ENCODE measurements around the gene TCAP.

DNA sequence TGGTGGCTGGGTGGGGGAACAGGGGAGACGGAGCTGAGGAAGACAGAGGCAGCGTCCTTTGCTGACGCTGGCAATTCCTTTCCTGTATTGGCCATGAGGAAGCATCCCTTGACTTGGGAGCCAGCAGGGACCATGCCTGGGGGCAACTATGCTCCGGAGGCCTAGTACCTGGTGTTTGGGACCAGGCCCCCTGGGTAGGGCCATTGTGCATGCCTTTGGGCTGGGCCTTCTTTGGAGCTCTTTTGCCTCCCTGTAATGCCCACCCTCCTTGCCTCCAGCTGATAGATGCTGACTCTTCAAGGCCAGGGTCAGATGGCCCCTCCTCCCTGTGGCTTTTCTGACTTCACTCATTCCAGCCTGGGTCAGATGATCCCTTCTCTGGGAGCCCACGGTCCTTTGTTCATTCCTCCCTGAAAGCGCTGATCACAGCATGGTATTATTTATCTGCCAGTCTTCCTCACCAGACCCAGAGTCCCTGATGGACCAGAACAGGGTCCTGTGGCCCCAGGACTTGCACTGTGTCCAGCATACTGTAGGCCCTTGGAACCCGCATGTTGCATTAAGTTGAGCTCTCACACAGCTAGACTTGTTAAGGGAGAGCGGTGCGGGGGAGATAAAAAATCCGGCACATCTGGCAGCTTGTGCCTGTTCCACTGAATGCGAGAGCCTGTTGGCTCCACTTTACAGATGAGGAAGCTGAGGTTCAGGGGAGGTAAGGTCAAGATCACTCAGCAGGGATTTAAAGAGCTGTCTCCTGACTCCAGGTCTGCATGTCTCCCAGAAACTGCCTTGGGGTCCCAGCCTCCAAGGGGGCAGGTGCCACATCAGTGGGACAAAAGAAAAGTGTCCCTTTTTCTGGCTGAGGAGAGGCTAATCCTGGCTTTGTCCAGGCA, 25.3 kb upstream of the TCAP start:
- no peak for TF ChIP-seq POLR2A (IDR thresholded peaks at IDR 0.05)
- no peak for TF ChIP-seq POLR2AphosphoS5 (IDR thresholded peaks at IDR 0.05)
- TF ChIP-seq, protein P1, sequence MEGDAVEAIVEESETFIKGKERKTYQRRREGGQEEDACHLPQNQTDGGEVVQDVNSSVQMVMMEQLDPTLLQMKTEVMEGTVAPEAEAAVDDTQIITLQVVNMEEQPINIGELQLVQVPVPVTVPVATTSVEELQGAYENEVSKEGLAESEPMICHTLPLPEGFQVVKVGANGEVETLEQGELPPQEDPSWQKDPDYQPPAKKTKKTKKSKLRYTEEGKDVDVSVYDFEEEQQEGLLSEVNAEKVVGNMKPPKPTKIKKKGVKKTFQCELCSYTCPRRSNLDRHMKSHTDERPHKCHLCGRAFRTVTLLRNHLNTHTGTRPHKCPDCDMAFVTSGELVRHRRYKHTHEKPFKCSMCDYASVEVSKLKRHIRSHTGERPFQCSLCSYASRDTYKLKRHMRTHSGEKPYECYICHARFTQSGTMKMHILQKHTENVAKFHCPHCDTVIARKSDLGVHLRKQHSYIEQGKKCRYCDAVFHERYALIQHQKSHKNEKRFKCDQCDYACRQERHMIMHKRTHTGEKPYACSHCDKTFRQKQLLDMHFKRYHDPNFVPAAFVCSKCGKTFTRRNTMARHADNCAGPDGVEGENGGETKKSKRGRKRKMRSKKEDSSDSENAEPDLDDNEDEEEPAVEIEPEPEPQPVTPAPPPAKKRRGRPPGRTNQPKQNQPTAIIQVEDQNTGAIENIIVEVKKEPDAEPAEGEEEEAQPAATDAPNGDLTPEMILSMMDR (IDR thresholded peaks at IDR 0.05): no peak
- no peak for TF ChIP-seq EP300 (IDR thresholded peaks at IDR 0.05)

All from gastroesophageal sphincter (tissue), 3 donors.